ENCODE results near the gene TJP3. TPM values are rescaled to one million over a fixed set of nuclear protein-coding genes. Genes with fewer than 3 reads are reported as not detected.

TJP3 gene
- total and polyA plus RNA-seq, 9 donors = 0.18 to 24.4 (median 2.8) TPM; not detected in 2

DNA sequence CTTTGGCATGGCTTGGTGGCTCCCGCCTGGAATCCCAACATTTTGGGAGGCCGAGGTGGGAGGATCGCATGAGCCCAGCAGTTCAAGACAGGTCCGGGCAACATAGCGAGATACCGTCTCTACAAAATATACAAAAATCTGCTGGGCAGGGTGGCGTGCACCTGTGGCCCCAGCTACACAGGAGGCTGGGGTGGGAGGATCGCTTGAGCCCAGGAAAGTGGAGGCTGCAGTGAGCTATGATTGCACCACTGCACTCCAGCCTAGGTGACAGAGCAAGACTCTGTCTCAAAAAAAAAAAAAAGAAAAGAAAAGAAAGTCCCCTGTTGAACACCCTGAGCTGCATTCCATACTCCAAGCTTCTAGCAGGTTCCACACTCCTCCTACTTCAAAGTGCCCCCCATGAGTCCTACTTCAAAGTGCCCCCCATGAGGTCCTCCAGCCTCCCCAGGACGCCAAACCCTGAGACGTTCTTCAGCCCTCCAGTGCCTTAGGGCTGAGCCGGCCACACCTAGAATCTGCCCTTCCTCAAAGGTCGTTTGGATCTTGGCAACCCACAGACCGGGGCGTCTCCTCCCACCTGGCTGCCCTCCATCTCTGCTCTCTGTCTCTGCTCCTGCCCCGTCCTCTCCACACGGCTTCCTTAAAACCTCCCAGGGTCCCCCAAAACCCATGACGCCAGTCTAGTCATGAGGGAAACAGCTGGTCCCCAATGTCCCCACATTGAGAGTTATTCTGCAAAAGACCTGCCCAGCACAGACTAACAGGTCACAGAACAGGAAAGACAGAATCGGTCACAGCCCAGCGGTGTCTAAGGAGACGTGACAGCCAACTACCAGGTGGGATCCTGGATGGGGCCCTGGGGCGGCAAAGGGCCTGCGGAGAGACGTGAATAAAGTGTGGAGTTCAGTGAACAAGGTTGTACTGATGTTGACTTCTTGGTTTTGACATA lies 4.8 kb downstream of the TJP3 start:
- no peak overlapping the region for H3K27ac ChIP-seq
- no peaks in the 10 kb centered on the region for H3K36me3 ChIP-seq
- DNase-seq = no peak
- no peaks in the 10 kb centered on the region for H3K4me1 ChIP-seq (ENCODE audit: insufficient read depth)
- 35 to 41% (median 40%) methylated on average over 23 of the region's 23 CpGs for WGBS, 3 donors
- intact Hi-C loops (cut with DNase I) = no loop called here
- no peaks in the 10 kb centered on the region for H3K27me3 ChIP-seq
- no peaks in the 10 kb centered on the region for H3K9me3 ChIP-seq
- no peak overlapping the region for H3K4me3 ChIP-seq
- TF ChIP-seq EP300 (IDR thresholded peaks at IDR 0.05) (no peak), POLR2A (IDR thresholded peaks at IDR 0.05) (no peak)
- TF ChIP-seq, protein P1, sequence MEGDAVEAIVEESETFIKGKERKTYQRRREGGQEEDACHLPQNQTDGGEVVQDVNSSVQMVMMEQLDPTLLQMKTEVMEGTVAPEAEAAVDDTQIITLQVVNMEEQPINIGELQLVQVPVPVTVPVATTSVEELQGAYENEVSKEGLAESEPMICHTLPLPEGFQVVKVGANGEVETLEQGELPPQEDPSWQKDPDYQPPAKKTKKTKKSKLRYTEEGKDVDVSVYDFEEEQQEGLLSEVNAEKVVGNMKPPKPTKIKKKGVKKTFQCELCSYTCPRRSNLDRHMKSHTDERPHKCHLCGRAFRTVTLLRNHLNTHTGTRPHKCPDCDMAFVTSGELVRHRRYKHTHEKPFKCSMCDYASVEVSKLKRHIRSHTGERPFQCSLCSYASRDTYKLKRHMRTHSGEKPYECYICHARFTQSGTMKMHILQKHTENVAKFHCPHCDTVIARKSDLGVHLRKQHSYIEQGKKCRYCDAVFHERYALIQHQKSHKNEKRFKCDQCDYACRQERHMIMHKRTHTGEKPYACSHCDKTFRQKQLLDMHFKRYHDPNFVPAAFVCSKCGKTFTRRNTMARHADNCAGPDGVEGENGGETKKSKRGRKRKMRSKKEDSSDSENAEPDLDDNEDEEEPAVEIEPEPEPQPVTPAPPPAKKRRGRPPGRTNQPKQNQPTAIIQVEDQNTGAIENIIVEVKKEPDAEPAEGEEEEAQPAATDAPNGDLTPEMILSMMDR (IDR thresholded peaks at IDR 0.05) = no peak

DNA sequence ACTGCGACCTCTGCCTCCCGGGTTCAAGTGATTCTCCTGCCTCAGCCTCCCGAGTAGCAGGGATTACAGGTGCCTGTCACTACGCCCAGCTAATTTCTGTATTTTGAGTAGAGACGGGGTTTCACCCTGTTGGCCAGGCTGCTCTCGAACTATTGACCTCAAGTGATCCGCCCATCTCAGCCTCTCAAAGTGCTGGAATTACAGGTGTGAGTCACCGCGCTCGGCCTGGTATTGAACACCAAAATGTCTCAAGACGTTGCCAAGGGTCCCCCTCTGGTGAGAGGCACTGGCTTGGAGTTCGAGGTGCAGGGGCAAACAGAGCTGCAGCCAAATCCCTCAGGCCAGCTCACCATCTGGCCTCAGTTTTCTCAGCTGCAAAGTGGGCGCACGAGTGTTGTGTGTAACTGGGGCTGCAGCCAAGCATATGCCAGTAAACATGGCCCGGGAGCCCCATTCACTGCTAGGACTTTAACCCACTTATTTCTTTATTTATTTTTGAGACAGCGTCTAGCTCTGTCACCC lies 8.0 kb downstream of the TJP3 start:
- no peaks in the 10 kb centered on the region for H3K9me3 ChIP-seq
- H3K36me3 ChIP-seq = no peaks in the 10 kb centered on the region
- H3K4me3 ChIP-seq = no peak overlapping the region
- no peak for DNase-seq
- H3K27me3 ChIP-seq = peaks cover 2% of the 10 kb centered on the region
- intact Hi-C loops (cut with DNase I) = no loop called here
- no peak overlapping the region for H3K27ac ChIP-seq
- TF ChIP-seq EP300 (IDR thresholded peaks at IDR 0.05) (no peak), POLR2A (IDR thresholded peaks at IDR 0.05) (no peak)
- TF ChIP-seq, protein P1 (IDR thresholded peaks at IDR 0.05) = no peak
- 77 to 82% (median 78%) methylated on average over 16 of the region's 16 CpGs for WGBS, 3 donors
- no peaks in the 10 kb centered on the region for H3K4me1 ChIP-seq (ENCODE audit: insufficient read depth)

DNA sequence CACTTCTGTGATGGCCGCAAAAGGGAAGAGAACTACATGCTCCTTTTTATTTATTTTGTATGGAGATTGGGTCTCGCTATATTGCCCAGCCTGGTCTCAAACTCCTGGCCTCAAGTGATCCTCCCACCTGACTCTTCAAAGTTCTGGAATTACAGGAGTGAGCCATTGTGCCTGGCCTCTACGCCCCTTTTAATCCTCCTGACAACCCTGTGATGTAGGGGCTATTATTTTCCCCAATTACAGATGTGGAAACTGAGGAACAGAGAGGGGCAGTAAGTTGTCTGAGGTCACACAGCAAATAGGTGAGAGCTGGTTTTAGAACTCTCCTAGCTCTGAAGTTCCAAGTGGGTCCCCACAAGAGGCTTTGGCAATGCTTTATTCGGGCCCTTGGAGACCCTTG lies 11.7 kb downstream of the TJP3 start:
- no peaks in the 10 kb centered on the region for H3K36me3 ChIP-seq
- 71 to 77% (median 73%) methylated on average over 4 of the region's 4 CpGs for WGBS, 3 donors
- H3K27me3 ChIP-seq = peaks cover 2% of the 10 kb centered on the region
- intact Hi-C loops (cut with DNase I) = no loop called here
- DNase-seq = no peak
- no peaks in the 10 kb centered on the region for H3K9me3 ChIP-seq
- H3K4me1 ChIP-seq (ENCODE audit: insufficient read depth) = no peaks in the 10 kb centered on the region
- H3K4me3 ChIP-seq = no peak overlapping the region
- TF ChIP-seq EP300 (IDR thresholded peaks at IDR 0.05) = no peak
- H3K27ac ChIP-seq = no peak overlapping the region

DNA sequence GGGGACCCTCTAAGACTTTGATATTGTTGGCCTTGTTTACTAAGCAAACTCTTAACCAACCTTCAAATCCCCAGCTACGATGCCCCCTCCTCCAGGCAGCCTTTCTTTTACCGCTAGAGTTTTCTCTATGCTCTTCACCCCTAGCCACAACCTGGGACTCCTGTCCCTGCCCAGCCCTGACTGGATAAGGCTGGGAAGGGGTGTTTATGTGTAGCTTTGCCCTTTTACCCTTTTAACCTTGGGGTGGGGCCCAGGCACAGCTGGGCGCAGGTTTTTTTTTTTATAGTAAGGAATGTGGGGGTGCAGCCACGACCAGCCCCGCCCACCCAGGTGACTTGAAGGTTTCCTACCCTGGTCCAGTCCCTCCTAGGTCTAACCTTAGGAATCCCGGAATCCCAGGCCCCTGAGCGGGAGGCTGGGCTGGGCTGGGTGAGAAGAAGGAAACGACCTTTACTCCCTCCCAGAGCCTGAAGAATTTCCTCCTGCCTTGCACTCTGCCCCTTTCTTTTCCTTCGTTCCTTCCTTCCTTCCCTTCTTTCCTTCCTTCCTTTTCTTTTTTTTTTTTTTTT lies 12.2 kb downstream of the TJP3 start:
- TF ChIP-seq, protein P1 (IDR thresholded peaks at IDR 0.05) = no peak
- H3K9me3 ChIP-seq = no peaks in the 10 kb centered on the region
- intact Hi-C loops (cut with DNase I) = no loop called here
- peaks cover 2% of the 10 kb centered on the region for H3K27me3 ChIP-seq
- no peaks in the 10 kb centered on the region for H3K4me1 ChIP-seq (ENCODE audit: insufficient read depth)
- no peak overlapping the region for H3K27ac ChIP-seq
- WGBS, 3 donors = 14 to 18% (median 16%) methylated on average over 9 of the region's 9 CpGs
- H3K36me3 ChIP-seq = no peaks in the 10 kb centered on the region
- no peak overlapping the region for H3K4me3 ChIP-seq
- DNase-seq = no peak
